DOHH2 (cell line): ENCODE results near the gene MGAT1.
A peak's percentile ranks its signal among the peaks of the same experiment; 100 is the strongest.

Experiments
- H3F3A ChIP-seq: fragments of 200-600 bp; sonication (generic), shearing (Covaris generic); 2 replicates; pipeline ENCODE4 v1.6.0; 2016; ENCODE audit warnings: antibody characterized with exemption, mild to moderate bottlenecking; ENCODE audit not compliant: control insufficient read depth, insufficient read depth
- H3K27ac ChIP-seq: fragments of 200-600 bp; sonication (generic); 2 replicates; pipeline ENCODE4 v1.5.1; 2014; ENCODE audit warnings: low read depth, mild to moderate bottlenecking, low read length, moderate library complexity
- H3K27me3 ChIP-seq: fragments of 200-600 bp; sonication (generic); 2 replicates; pipeline ENCODE4 v1.6.1; 2014; ENCODE audit warnings: mild to moderate bottlenecking, low read length, mixed read lengths; ENCODE audit not compliant: control insufficient read depth
- H3K36me3 ChIP-seq: fragments of 200-600 bp; sonication (generic); 2 replicates; pipeline ENCODE4 v1.6.1; 2014; ENCODE audit warnings: mild to moderate bottlenecking, low read length, moderate library complexity, mixed read lengths; ENCODE audit not compliant: control insufficient read depth
- H3K4me1 ChIP-seq: fragments of 200-600 bp; sonication (generic); 2 replicates; pipeline ENCODE4 v1.6.1; 2014; ENCODE audit warnings: mild to moderate bottlenecking, low read length, mixed read lengths; ENCODE audit not compliant: control insufficient read depth
- H3K4me2 ChIP-seq: fragments of 200-600 bp; sonication (generic); 2 replicates; pipeline ENCODE4 v1.6.0; 2014; ENCODE audit warnings: mild to moderate bottlenecking, low read length, moderate library complexity
- H3K4me3 ChIP-seq: fragments of 200-600 bp; sonication (generic); 2 replicates; pipeline ENCODE4 v1.5.1; 2014; ENCODE audit warnings: mild to moderate bottlenecking, low read length, mixed read lengths
- H3K79me2 ChIP-seq: fragments of 200-600 bp; sonication (generic); 2 replicates; pipeline ENCODE4 v1.6.1; 2014; ENCODE audit warnings: mild to moderate bottlenecking, low read length, mixed read lengths; ENCODE audit not compliant: control insufficient read depth
- H3K9me2 ChIP-seq: fragments of 200-600 bp; sonication (generic); replicated peaks from 2 replicates; pipeline ENCODE4 v1.6.1; 2014; ENCODE audit warnings: mild to moderate bottlenecking, low read length, mixed read lengths; ENCODE audit not compliant: control insufficient read depth
- H3K9me3 ChIP-seq: fragments of 200-600 bp; sonication (generic); 2 replicates; pipeline ENCODE4 v1.6.1; 2014; ENCODE audit warnings: antibody characterized with exemption, low read length, mixed read lengths; ENCODE audit not compliant: control insufficient read depth, insufficient read depth
- H4K20me1 ChIP-seq: fragments of 200-600 bp; sonication (generic); 2 replicates; pipeline ENCODE4 v1.6.0; 2014; ENCODE audit warnings: low read depth, mild to moderate bottlenecking, antibody characterized with exemption, low read length, moderate library complexity; ENCODE audit not compliant: control insufficient read depth, insufficient read depth
- EZH2phosphoT487 ChIP-seq: fragments of 200-600 bp; sonication (generic); IDR thresholded peaks from 2 replicates; pipeline ENCODE4 v1.6.1; 2017; ENCODE audit warnings: borderline replicate concordance, mild to moderate bottlenecking, antibody characterized with exemption, low read length, moderate library complexity, mixed read lengths
- TF ChIP-seq, protein P1 (sequence below): fragments of 200-600 bp; sonication (generic); IDR thresholded peaks from one replicate; pipeline ENCODE4 v1.5.1; 2014; ENCODE audit warnings: antibody characterized with exemption, mild to moderate bottlenecking, low read depth, low read length; ENCODE audit not compliant: poor library complexity, severe bottlenecking

MGAT1 gene

DNA sequence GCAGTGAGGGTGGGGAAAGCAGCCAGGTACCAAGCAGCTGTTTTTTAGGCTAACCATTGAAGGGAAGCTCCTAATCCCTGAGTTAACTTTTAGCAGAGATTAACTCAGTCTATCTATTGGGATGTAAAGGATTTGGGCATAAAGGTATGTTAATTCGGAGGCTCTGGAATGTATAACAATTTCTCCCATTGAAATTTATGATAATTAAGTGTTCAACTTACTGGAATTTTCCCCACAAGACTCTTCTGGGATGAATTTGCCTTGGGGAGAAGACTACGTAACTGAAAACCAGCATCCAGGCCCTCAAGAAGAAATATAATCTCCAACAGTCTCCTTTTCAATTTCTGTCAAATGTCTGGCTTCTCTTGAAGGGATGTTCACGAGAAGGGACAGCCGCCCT, 34.9 kb upstream of the MGAT1 start:
- H3K36me3 ChIP-seq = peaks cover 41% of the 10 kb centered on the region
- no peaks in the 10 kb centered on the region for H3K27me3 ChIP-seq
- no peak overlapping the region for H3K4me2 ChIP-seq
- no peaks in the 10 kb centered on the region for H3K9me3 ChIP-seq
- H3K4me1 ChIP-seq = peaks cover 11% of the 10 kb centered on the region
- no peaks in the 10 kb centered on the region for H4K20me1 ChIP-seq
- H3K27ac ChIP-seq = no peak overlapping the region
- peaks cover 3% of the 10 kb centered on the region for H3F3A ChIP-seq
- no peak overlapping the region for H3K4me3 ChIP-seq
- no peaks in the 10 kb centered on the region for H3K9me2 ChIP-seq
- H3K79me2 ChIP-seq = peaks cover 22% of the 10 kb centered on the region
- TF ChIP-seq EZH2phosphoT487 = no peak
- TF ChIP-seq, protein P1, sequence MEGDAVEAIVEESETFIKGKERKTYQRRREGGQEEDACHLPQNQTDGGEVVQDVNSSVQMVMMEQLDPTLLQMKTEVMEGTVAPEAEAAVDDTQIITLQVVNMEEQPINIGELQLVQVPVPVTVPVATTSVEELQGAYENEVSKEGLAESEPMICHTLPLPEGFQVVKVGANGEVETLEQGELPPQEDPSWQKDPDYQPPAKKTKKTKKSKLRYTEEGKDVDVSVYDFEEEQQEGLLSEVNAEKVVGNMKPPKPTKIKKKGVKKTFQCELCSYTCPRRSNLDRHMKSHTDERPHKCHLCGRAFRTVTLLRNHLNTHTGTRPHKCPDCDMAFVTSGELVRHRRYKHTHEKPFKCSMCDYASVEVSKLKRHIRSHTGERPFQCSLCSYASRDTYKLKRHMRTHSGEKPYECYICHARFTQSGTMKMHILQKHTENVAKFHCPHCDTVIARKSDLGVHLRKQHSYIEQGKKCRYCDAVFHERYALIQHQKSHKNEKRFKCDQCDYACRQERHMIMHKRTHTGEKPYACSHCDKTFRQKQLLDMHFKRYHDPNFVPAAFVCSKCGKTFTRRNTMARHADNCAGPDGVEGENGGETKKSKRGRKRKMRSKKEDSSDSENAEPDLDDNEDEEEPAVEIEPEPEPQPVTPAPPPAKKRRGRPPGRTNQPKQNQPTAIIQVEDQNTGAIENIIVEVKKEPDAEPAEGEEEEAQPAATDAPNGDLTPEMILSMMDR = no peak

DNA sequence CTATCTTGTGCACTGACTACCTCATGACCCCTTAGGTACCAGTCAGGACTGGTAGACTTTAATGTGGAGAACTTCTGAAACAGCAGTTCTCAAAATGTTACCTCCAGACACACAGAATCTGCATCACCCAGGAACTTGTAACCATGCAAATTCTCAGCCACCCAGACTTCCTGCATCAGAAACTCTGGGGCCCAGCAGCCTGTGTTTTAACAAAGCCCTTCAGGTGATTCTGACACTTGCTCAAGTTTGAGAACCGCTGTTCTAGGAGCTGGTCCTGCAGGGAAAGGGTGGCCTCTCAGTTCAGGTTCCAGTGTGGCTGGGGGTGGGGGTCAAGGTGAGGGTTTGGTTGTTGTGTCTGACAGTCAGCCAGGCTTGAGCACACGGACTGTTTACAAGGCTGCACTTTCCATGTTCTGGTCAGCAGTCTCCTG, 30.0 kb upstream of the MGAT1 start:
- peaks cover 53% of the 10 kb centered on the region for H3K79me2 ChIP-seq
- H4K20me1 ChIP-seq = no peaks in the 10 kb centered on the region
- H3K36me3 ChIP-seq = peaks cover 62% of the 10 kb centered on the region
- H3K4me1 ChIP-seq = peaks cover 28% of the 10 kb centered on the region
- no peaks in the 10 kb centered on the region for H3K9me3 ChIP-seq
- no peaks in the 10 kb centered on the region for H3K27me3 ChIP-seq
- TF ChIP-seq, protein P1 = no peak
- no peak for TF ChIP-seq EZH2phosphoT487
- H3K4me2 ChIP-seq = peak overlapping the region; percentile 89
- peak overlapping the region; percentile 69 for H3K27ac ChIP-seq
- peak overlapping the region; percentile 97 for H3K4me3 ChIP-seq
- no peaks in the 10 kb centered on the region for H3K9me2 ChIP-seq
- H3F3A ChIP-seq = peaks cover 5% of the 10 kb centered on the region

DNA sequence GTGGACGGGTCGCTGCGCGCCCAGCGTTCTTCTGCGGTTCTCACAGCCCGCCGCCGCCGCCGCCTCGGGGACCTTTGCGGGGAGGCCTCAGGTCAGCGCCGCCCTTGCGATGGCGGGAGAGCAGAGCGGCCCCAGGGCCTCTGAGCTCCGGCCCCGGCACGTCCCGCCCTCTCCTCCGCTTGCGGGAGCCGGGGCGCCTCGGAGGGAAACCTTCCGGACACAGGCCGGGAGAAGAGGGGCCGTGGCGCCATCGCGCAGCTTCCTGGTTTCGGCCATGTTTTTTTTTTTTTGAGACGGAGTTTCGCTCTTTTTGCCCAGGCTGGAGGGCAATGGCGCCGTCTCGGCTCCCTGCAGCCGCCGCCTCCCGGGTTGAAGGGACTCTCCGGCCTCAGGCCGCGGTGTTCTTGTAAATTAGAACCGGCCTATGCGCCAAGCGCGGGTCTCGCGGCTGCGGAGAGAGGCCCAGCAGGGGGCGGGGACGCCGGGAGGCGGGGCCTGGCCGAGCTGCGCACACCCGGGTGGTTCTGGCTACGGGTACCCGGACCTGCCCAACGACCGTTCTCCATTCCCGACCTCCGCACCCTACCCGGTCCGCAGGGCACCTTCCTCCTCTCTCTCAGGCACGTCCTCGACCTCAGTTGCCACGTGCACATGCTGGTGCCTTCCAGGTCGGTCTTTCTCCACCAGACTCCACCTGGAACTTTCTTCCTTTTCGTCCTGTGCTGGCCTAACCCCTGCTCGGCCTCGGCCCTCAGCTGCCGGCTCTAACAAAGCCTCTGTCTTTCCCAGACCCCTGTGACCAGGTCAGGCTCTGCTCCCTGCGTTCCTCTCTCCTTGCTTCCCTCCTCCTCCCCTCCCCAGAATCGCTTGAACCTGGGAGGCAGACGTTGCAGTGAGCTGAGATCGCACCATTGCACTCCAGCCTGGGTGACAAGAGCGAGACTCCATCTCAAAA, 28.8 kb upstream of the MGAT1 start:
- peak overlapping the region; percentile 89 for H3K4me2 ChIP-seq
- H3K79me2 ChIP-seq = peaks cover 53% of the 10 kb centered on the region
- H3F3A ChIP-seq = peaks cover 5% of the 10 kb centered on the region
- H3K27me3 ChIP-seq = no peaks in the 10 kb centered on the region
- no peaks in the 10 kb centered on the region for H4K20me1 ChIP-seq
- no peaks in the 10 kb centered on the region for H3K9me3 ChIP-seq
- H3K36me3 ChIP-seq = peaks cover 52% of the 10 kb centered on the region
- peak overlapping the region; percentile 69 for H3K27ac ChIP-seq
- H3K4me3 ChIP-seq = peak overlapping the region; percentile 97
- peaks cover 28% of the 10 kb centered on the region for H3K4me1 ChIP-seq
- no peaks in the 10 kb centered on the region for H3K9me2 ChIP-seq
- TF ChIP-seq, protein P1 = no peak
- no peak for TF ChIP-seq EZH2phosphoT487
